ENCODE results near the gene AKT2. TPM values are rescaled to one million over a fixed set of nuclear protein-coding genes. Genes with fewer than 3 reads are reported as not detected.

The AKT2 gene
- total and polyA plus RNA-seq, 7 experiments from 2014 or later = 22.5 to 220 (median 183) TPM

DNA sequence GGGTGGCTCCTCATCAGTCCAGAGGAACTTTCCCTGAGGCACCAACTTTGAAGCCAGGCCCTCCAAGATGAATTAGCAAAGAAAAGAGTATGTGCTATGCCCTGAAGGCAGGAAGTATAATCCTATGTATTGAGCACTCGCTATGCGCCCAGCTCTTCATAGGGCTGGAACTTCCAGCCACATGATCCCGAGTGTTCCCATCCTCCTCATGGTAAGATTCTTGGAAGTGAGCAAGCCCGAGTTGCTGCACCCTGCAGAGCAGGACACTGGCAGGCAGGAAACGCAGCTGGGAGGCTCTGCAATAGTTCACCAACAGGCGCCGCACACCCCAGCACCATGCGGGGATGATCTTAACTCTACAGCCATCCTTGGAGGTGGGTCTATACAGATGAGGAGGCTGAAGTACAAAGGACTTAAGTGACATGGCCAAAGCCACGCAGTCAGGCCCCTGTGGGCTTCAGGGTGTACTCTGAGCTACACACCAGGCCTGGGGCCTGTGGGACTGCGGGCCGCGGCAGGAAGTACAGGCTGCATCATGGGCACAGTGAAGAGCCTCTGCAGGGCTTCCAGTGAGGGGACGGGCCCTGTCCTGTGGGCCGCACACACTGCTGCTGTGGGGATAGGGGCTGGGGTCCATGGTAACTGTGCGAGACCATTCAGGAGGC, 37.9 kb upstream of the AKT2 start:
- ATAC-seq = no peak
- peak overlapping the region in 2 of 9 donors; percentile 54 to 56 for H3K27ac Mint-ChIP-seq
- H3K4me1 ChIP-seq (ENCODE audit: control insufficient read depth in 2 of 2, insufficient read depth in 2 of 2, low read length in 2 of 2) = no peaks in the 10 kb centered on the region

GRCh38 chr19:40322271-40322610, 37.1 kb upstream of the AKT2 start:
- H3K4me1 ChIP-seq (ENCODE audit: control insufficient read depth in 2 of 2, insufficient read depth in 2 of 2, low read length in 2 of 2) = no peaks in the 10 kb centered on the region
- intact Hi-C loops (cut with micrococcal nuclease) = no loop called here
- ChIA-PET CTCF (no interaction called here), POLR2A (no interaction called here)
- H3K27me3 ChIP-seq (ENCODE audit: control insufficient read depth in 2 of 2, insufficient read depth in 2 of 2, low read length in 2 of 2) = no peaks in the 10 kb centered on the region
- peaks cover 0 to 1% (median 0%) of the 10 kb centered on the region in 7 donors for H3K4me1 Mint-ChIP-seq
- H3K9me3 ChIP-seq (ENCODE audit: control insufficient read depth in 2 of 3, low read length in 3 of 3) = no peaks in the 10 kb centered on the region
- H3K4me3 ChIP-seq (ENCODE audit: low read length) = no peak overlapping the region
- H3K27ac ChIP-seq (ENCODE audit: low read depth, low read length) = no peak overlapping the region
- H3K36me3 Mint-ChIP-seq = peaks cover 3 to 37% (median 12%) of the 10 kb centered on the region in 5 donors
- H3K4me3 Mint-ChIP-seq = no peak overlapping the region
- no peaks in the 10 kb centered on the region for H3K27me3 Mint-ChIP-seq
- peaks cover 0 to 73% (median 13%) of the 10 kb centered on the region in 3 experiments for H3K36me3 ChIP-seq (ENCODE audit: control insufficient read depth in 2 of 3, insufficient read depth in 3 of 3, low read length in 3 of 3)
- DNase-seq (no peak), ATAC-seq (no peak)
- H3K9me3 Mint-ChIP-seq = no peaks in the 10 kb centered on the region
- H3K27ac Mint-ChIP-seq = peak overlapping the region in 1 of 9 donors; percentile 54

More for the DNA sequence above, 37.9 kb upstream of the AKT2 start:
- H3K27me3 Mint-ChIP-seq = no peaks in the 10 kb centered on the region
- H3K4me3 Mint-ChIP-seq = no peak overlapping the region
- Histone ChIP-seq H3K36me3 (ENCODE audit: control insufficient read depth in 2 of 3, insufficient read depth in 3 of 3, low read length in 3 of 3) (peaks cover 0 to 81% (median 13%) of the 10 kb centered on the region in 3 experiments), H3K27ac (ENCODE audit: low read depth, low read length) (no peak overlapping the region), H3K27me3 (ENCODE audit: control insufficient read depth in 2 of 2, insufficient read depth in 2 of 2, low read length in 2 of 2) (no peaks in the 10 kb centered on the region), H3K9me3 (ENCODE audit: control insufficient read depth in 2 of 3, low read length in 3 of 3) (no peaks in the 10 kb centered on the region), H3K4me3 (ENCODE audit: low read length) (no peak overlapping the region)
- peaks cover 0 to 1% (median 0%) of the 10 kb centered on the region in 7 donors for H3K4me1 Mint-ChIP-seq
- DNase-seq = no peak
- H3K36me3 Mint-ChIP-seq = peaks cover 3 to 44% (median 12%) of the 10 kb centered on the region in 5 donors
- ChIA-PET POLR2A (no interaction called here), CTCF (no interaction called here)
- H3K9me3 Mint-ChIP-seq = no peaks in the 10 kb centered on the region
- intact Hi-C loops (cut with micrococcal nuclease) = no loop called here

GRCh38 chr19:40321566-40322270, 36.6 kb upstream of the AKT2 start:
- no peaks in the 10 kb centered on the region for H3K9me3 Mint-ChIP-seq
- ChIA-PET CTCF (interaction anchor here (0.6 kb wide), 1 partner anchor 46 kb away, joined by 3 read pairs; no protein-coding TSS in a partner anchor), POLR2A (no interaction called here)
- Histone ChIP-seq H3K27me3 (ENCODE audit: control insufficient read depth in 2 of 2, insufficient read depth in 2 of 2, low read length in 2 of 2) (no peaks in the 10 kb centered on the region), H3K9me3 (ENCODE audit: control insufficient read depth in 2 of 3, low read length in 3 of 3) (no peaks in the 10 kb centered on the region), H3K4me1 (ENCODE audit: control insufficient read depth in 2 of 2, insufficient read depth in 2 of 2, low read length in 2 of 2) (no peaks in the 10 kb centered on the region), H3K27ac (ENCODE audit: low read depth, low read length) (no peak overlapping the region), H3K36me3 (ENCODE audit: control insufficient read depth in 2 of 3, insufficient read depth in 3 of 3, low read length in 3 of 3) (peaks cover 0 to 70% (median 13%) of the 10 kb centered on the region in 3 experiments), H3K4me3 (ENCODE audit: low read length) (no peak overlapping the region)
- ATAC-seq = no peak
- no peak overlapping the region for H3K27ac Mint-ChIP-seq
- intact Hi-C loops (cut with micrococcal nuclease) = no loop called here
- no peaks in the 10 kb centered on the region for H3K27me3 Mint-ChIP-seq
- H3K4me3 Mint-ChIP-seq = no peak overlapping the region
- H3K4me1 Mint-ChIP-seq = peaks cover 0 to 1% (median 0%) of the 10 kb centered on the region in 7 donors
- DNase-seq = no peak
- peaks cover 3 to 37% (median 13%) of the 10 kb centered on the region in 5 donors for H3K36me3 Mint-ChIP-seq

- DNase-seq (no peak), ATAC-seq (no peak)
- Histone ChIP-seq H3K27me3 (ENCODE audit: control insufficient read depth in 2 of 2, insufficient read depth in 2 of 2, low read length in 2 of 2) (no peaks in the 10 kb centered on the region), H3K4me1 (ENCODE audit: control insufficient read depth in 2 of 2, insufficient read depth in 2 of 2, low read length in 2 of 2) (no peaks in the 10 kb centered on the region), H3K4me3 (ENCODE audit: low read length) (no peak overlapping the region), H3K27ac (ENCODE audit: low read depth, low read length) (no peak overlapping the region), H3K9me3 (ENCODE audit: control insufficient read depth in 2 of 3, low read length in 3 of 3) (no peaks in the 10 kb centered on the region), H3K36me3 (ENCODE audit: control insufficient read depth in 2 of 3, insufficient read depth in 3 of 3, low read length in 3 of 3) (peaks cover 0 to 64% (median 13%) of the 10 kb centered on the region in 3 experiments)
- peaks cover 0 to 1% (median 0%) of the 10 kb centered on the region in 7 donors for H3K4me1 Mint-ChIP-seq
- H3K9me3 Mint-ChIP-seq = no peaks in the 10 kb centered on the region
- H3K36me3 Mint-ChIP-seq = peaks cover 3 to 37% (median 16%) of the 10 kb centered on the region in 5 donors
- POLR2A ChIA-PET = no interaction called here
- H3K27ac Mint-ChIP-seq = no peak overlapping the region
- no peaks in the 10 kb centered on the region for H3K27me3 Mint-ChIP-seq
- CTCF ChIA-PET = interaction anchor here (0.6 kb wide), 1 partner anchor 45 kb away, joined by 3 read pairs; no protein-coding TSS in a partner anchor
- intact Hi-C loops (cut with micrococcal nuclease) = no loop called here
- H3K4me3 Mint-ChIP-seq = no peak overlapping the region
Measured at GRCh38 chr19:40321076-40321475, 35.9 kb upstream of the AKT2 start.

- H3K36me3 ChIP-seq (ENCODE audit: control insufficient read depth in 2 of 3, insufficient read depth in 3 of 3, low read length in 3 of 3) = peaks cover 0 to 58% (median 13%) of the 10 kb centered on the region in 3 experiments
- DNase-seq (no peak), ATAC-seq (no peak)
- H3K4me3 Mint-ChIP-seq = peak overlapping the region in 1 of 10 donors; percentile 1
- H3K4me3 ChIP-seq (ENCODE audit: low read length) = no peak overlapping the region
- H3K27ac Mint-ChIP-seq = peak overlapping the region in 2 of 9 donors; percentile 60 to 81
- ChIA-PET CTCF (interaction anchor here (0.7 kb wide), 1 partner anchor 15 kb away, joined by 4 read pairs; no protein-coding TSS in a partner anchor), POLR2A (no interaction called here)
- H3K36me3 Mint-ChIP-seq = peaks cover 3 to 32% (median 12%) of the 10 kb centered on the region in 5 donors
- no peaks in the 10 kb centered on the region for H3K9me3 Mint-ChIP-seq
- intact Hi-C loops (cut with micrococcal nuclease) = no loop called here
- no peak overlapping the region for H3K27ac ChIP-seq (ENCODE audit: low read depth, low read length)
- no peaks in the 10 kb centered on the region for H3K27me3 Mint-ChIP-seq
- no peaks in the 10 kb centered on the region for H3K9me3 ChIP-seq (ENCODE audit: control insufficient read depth in 2 of 3, low read length in 3 of 3)
- H3K4me1 Mint-ChIP-seq = peaks cover 0 to 1% (median 0%) of the 10 kb centered on the region in 7 donors
- H3K27me3 ChIP-seq (ENCODE audit: control insufficient read depth in 2 of 2, insufficient read depth in 2 of 2, low read length in 2 of 2) = no peaks in the 10 kb centered on the region
- no peaks in the 10 kb centered on the region for H3K4me1 ChIP-seq (ENCODE audit: control insufficient read depth in 2 of 2, insufficient read depth in 2 of 2, low read length in 2 of 2)
Measured at GRCh38 chr19:40320558-40320935, 35.4 kb upstream of the AKT2 start.

DNA sequence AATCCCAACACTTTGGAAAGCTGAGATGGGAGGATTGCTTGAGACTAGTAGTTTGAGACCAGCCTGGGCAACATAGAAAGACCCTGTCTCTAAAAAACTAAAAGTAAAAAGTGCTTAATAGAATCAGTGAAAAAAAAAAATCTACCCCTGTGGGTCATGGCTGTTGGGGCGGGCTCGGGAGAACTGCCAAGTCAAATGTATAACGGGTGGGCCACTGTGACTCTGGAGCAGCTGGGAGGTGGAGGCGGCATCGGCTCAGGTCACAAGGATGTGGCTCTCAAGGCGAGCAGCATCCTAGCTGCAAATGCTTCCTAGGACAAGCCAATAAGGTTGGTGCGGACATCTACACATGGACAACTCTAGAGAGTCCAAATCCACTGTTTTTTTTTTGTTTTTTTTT, 32.2 kb upstream of the AKT2 start:
- H3K36me3 Mint-ChIP-seq = peaks cover 0 to 14% (median 2%) of the 10 kb centered on the region in 5 donors
- H3K9me3 ChIP-seq (ENCODE audit: control insufficient read depth in 2 of 3, low read length in 3 of 3) = no peaks in the 10 kb centered on the region
- peak overlapping the region in 1 of 9 donors; percentile 71 for H3K27ac Mint-ChIP-seq
- H3K27ac ChIP-seq (ENCODE audit: low read depth, low read length) = no peak overlapping the region
- intact Hi-C loops (cut with micrococcal nuclease) = no loop called here
- peaks cover 0 to 29% (median 5%) of the 10 kb centered on the region in 3 experiments for H3K36me3 ChIP-seq (ENCODE audit: control insufficient read depth in 2 of 3, insufficient read depth in 3 of 3, low read length in 3 of 3)
- CTCF ChIA-PET = no interaction called here
- ATAC-seq (no peak), DNase-seq (no peak)
- no peaks in the 10 kb centered on the region for H3K27me3 ChIP-seq (ENCODE audit: control insufficient read depth in 2 of 2, insufficient read depth in 2 of 2, low read length in 2 of 2)
- no peak overlapping the region for H3K4me3 Mint-ChIP-seq
- no peak overlapping the region for H3K4me3 ChIP-seq (ENCODE audit: low read length)
- no peaks in the 10 kb centered on the region for H3K9me3 Mint-ChIP-seq
- no peaks in the 10 kb centered on the region for H3K4me1 ChIP-seq (ENCODE audit: control insufficient read depth in 2 of 2, insufficient read depth in 2 of 2, low read length in 2 of 2)
- H3K4me1 Mint-ChIP-seq = peaks cover 0 to 5% (median 0%) of the 10 kb centered on the region in 7 donors
- POLR2A ChIA-PET = no interaction called here
- no peaks in the 10 kb centered on the region for H3K27me3 Mint-ChIP-seq

All from naive thymus-derived CD4-positive, alpha-beta T cell (primary cell).